ENCODE measurements around the gene F2R. TPM values are rescaled to one million over a fixed set of nuclear protein-coding genes. Genes with fewer than 3 reads are reported as not detected.
"Not testable (repeated sequence)": the region's sequence is repeated elsewhere in the genome, so short reads cannot be mapped to it uniquely, and the experiment has no call there.

Gene F2R
- total and polyA plus RNA-seq, 5 donors, result 4.3 to 22.1 (median 8.0) TPM

DNA sequence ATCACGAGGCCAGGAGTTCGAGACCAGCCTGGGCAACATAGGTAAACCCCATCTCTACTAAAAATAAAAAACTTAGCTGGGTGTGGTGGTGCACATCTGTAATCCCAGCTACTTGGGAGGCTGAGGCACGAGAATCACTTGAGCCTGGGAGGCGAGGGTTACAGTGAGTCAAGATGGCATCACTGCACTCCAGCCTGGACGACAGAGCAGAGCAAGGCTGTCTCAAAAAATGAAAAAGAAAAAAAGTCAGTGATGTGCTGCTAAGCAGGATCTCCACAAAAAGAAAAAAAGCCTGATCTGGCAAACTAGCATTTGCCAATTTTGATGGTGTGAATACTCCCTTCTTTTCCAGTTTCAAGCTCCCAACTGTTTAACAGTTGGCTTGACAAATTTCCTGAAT is 21.9 kb downstream of the F2R start:
- 86% methylated on average over 5 of the region's 5 CpGs for WGBS
- H3K27ac ChIP-seq (ENCODE audit: low read length), result no peak overlapping the region
- H3K27me3 ChIP-seq (ENCODE audit: control insufficient read depth, insufficient read depth), result no peaks in the 10 kb centered on the region
- no peaks in the 10 kb centered on the region for H3K9me3 ChIP-seq (ENCODE audit: control insufficient read depth, low read length)
- no peak overlapping the region for H3K4me3 ChIP-seq (ENCODE audit: low read length)
- intact Hi-C loops (cut with DNase I), result no loop called here
- H3K4me1 ChIP-seq (ENCODE audit: control insufficient read depth, insufficient read depth, low read length), result peaks cover 2% of the 10 kb centered on the region
- ATAC-seq (no peak), DNase-seq (no peak)

DNA sequence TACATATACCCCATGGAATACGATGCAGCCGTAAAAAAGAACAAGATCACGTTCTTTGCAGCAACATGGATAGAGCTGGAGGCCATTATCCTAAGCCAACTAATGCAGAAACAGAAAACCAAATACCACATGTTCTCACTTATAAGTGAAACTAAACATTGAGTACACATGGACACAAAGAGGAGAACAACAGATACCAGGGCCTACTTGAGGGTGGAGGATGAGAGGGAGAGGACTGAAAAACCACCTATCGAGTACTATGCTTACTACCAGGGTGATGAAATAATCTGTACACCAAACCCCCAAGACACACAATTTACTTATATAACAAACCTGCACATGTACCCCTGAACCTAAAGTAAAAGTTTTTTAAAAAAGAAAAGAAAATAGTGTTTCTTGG is 25.6 kb downstream of the F2R start:
- not testable (repeated sequence) for ATAC-seq

DNA sequence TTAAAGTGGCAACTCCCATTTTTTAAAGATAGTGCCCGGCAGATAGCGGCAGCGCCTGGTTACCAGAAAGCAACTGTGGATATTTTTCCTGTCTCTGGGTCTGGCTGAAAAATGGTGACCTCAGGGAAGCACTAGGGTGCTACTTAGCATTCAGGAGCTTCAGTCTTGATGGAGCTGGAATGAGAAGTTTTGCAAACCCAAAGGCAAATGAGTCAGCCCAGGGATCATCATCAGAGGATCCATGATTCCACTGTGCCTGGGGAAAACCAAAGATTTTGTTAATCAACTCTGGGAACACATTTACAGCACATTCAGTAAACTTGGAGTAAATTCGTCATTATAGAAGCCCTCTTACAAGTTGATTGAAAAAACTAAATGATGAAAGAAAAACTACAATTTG is 26.7 kb downstream of the F2R start:
- intact Hi-C loops (cut with DNase I), result no loop called here

More for the DNA sequence above, 25.6 kb downstream of the F2R start:
- H3K4me3 ChIP-seq (ENCODE audit: low read length); H3K27me3 ChIP-seq (ENCODE audit: control insufficient read depth, insufficient read depth); DNase-seq; H3K27ac ChIP-seq (ENCODE audit: low read length); H3K4me1 ChIP-seq (ENCODE audit: control insufficient read depth, insufficient read depth, low read length); H3K9me3 ChIP-seq (ENCODE audit: control insufficient read depth, low read length); intact Hi-C loops (cut with DNase I): not testable (repeated sequence)
- WGBS, result 97% methylated on average over 4 of the region's 4 CpGs

DNA sequence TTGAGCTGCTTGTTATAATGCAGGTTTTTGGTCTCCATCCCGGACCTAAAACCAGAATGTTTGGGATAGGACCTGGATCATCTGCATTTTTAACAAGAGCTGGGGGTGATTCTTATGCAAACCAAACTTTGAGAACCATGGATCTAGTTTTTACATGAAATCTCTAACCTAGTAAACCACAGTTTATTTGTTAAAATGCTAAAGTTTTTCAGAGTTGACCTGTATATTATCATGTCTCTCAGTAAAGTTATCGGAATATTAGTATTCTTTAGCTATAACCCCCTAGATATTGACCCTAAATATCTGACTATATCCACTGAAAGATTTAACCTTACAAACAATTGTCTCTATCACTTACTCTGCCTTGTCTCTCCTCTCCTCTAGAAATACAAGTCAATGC is 28.7 kb downstream of the F2R start:
- Histone ChIP-seq H3K27ac (ENCODE audit: low read length) (no peak overlapping the region), H3K4me3 (ENCODE audit: low read length) (no peak overlapping the region), H3K9me3 (ENCODE audit: control insufficient read depth, low read length) (no peaks in the 10 kb centered on the region), H3K4me1 (ENCODE audit: control insufficient read depth, insufficient read depth, low read length) (no peaks in the 10 kb centered on the region), H3K27me3 (ENCODE audit: control insufficient read depth, insufficient read depth) (no peaks in the 10 kb centered on the region)
- intact Hi-C loops (cut with DNase I), result no loop called here
- ATAC-seq (no peak), DNase-seq (no peak)
- 80% methylated on average over 2 of the region's 2 CpGs for WGBS

More for the DNA sequence above, 26.7 kb downstream of the F2R start:
- 73% methylated on average over 4 of the region's 4 CpGs for WGBS
- H3K27ac ChIP-seq (ENCODE audit: low read length), result no peak overlapping the region
- H3K4me3 ChIP-seq (ENCODE audit: low read length), result no peak overlapping the region
- H3K27me3 ChIP-seq (ENCODE audit: control insufficient read depth, insufficient read depth), result no peaks in the 10 kb centered on the region
- no peaks in the 10 kb centered on the region for H3K9me3 ChIP-seq (ENCODE audit: control insufficient read depth, low read length)
- no peak for ATAC-seq
- no peak for DNase-seq
- H3K4me1 ChIP-seq (ENCODE audit: control insufficient read depth, insufficient read depth, low read length), result peaks cover 2% of the 10 kb centered on the region

DNA sequence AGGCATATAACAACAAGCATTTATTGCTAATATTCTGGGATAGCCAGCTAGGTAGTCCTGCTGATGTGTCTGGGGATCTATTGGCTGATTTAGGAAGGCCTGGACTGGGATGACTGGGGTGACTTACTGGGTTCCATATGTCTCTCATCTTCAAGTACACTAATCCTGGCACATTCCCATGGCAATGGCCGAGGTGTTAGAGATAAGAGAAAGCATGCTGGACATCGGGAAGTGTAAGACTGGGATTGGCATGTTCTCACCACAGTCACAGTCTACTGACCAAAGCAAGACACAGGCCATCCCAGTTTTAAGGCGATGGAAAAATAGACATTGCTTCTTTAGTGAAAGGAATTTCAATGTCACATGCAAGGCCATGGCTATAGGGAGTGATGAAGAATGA is 29.7 kb downstream of the F2R start:
- intact Hi-C loops (cut with DNase I), result no loop called here
- Histone ChIP-seq H3K27me3 (ENCODE audit: control insufficient read depth, insufficient read depth) (no peaks in the 10 kb centered on the region), H3K27ac (ENCODE audit: low read length) (no peak overlapping the region), H3K4me1 (ENCODE audit: control insufficient read depth, insufficient read depth, low read length) (no peaks in the 10 kb centered on the region), H3K9me3 (ENCODE audit: control insufficient read depth, low read length) (no peaks in the 10 kb centered on the region), H3K4me3 (ENCODE audit: low read length) (no peak overlapping the region)
- DNase-seq (no peak), ATAC-seq (no peak)
- WGBS, result 48% methylated on average over 3 of the region's 3 CpGs

DNA sequence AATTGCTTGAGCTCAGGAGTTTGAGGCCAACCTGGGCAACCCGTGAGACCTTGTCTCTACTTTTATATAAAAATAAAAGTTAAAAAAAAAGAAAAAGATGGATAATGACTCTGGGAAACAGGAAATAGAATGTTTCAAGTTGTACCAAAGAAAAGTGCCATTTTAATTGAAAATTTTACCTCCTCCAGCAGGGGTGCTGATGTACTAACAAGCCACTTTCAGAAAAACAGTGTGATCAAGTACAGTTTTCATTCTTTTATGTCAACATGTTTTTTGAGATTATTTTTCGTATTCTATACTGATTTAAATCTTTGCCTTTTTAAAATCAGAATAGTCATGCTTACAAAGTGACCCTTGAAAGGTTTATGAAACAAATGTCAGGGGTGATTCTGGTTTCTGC is 30.8 kb downstream of the F2R start:
- intact Hi-C loops (cut with DNase I), result no loop called here
- no peaks in the 10 kb centered on the region for H3K9me3 ChIP-seq (ENCODE audit: control insufficient read depth, low read length)
- ATAC-seq (no peak), DNase-seq (no peak)
- no peak overlapping the region for H3K27ac ChIP-seq (ENCODE audit: low read length)
- WGBS, result 81% methylated on average over 2 of the region's 2 CpGs
- no peaks in the 10 kb centered on the region for H3K4me1 ChIP-seq (ENCODE audit: control insufficient read depth, insufficient read depth, low read length)
- no peak overlapping the region for H3K4me3 ChIP-seq (ENCODE audit: low read length)
- H3K27me3 ChIP-seq (ENCODE audit: control insufficient read depth, insufficient read depth), result no peaks in the 10 kb centered on the region

DNA sequence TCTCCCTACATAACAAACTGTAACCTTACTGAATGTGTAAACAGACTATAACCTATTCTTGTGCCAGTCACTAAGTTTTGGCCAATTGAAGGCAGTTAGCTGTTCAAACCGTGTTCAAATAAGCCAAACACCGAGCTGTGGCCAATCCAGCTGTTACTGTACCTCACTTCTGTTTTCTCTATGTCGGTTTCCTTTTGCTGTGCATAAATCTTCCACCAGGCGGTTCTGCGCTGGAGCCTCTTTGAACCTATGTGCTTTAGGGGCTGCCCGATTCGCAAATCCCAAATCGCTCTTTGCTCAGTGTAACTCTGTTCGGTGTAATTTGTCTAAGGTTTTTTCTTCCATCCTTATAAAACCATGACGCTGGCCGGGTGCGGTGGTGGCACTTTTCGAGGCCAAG is 31.8 kb downstream of the F2R start:
- 91% methylated on average over 13 of the region's 13 CpGs for WGBS
- intact Hi-C loops (cut with DNase I), result no loop called here
- Histone ChIP-seq H3K4me1 (ENCODE audit: control insufficient read depth, insufficient read depth, low read length) (no peaks in the 10 kb centered on the region), H3K27me3 (ENCODE audit: control insufficient read depth, insufficient read depth) (no peaks in the 10 kb centered on the region), H3K4me3 (ENCODE audit: low read length) (no peak overlapping the region), H3K9me3 (ENCODE audit: control insufficient read depth, low read length) (no peaks in the 10 kb centered on the region), H3K27ac (ENCODE audit: low read length) (no peak overlapping the region)
- no peak for DNase-seq
- no peak for ATAC-seq

DNA sequence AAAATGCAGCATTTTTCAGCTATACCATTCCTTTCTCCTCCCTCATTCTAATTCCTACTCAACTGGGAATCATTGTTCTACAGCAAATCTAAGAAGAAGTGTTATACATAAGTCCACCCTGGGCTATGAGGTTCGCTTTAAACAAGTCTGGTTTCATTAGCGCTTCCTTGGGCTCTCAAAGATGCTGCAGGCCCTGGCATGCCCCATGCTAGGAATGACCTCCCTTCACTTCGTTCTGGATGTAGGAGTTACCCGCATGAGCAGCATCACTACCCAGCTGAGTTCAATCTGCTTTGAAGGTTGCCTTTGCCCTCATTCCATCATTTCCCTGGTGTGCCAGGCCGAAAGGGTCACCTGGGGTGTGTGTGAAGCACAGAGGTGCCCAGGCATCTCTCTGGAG is 35.4 kb downstream of the F2R start:
- no peaks in the 10 kb centered on the region for H3K4me1 ChIP-seq (ENCODE audit: control insufficient read depth, insufficient read depth, low read length)
- WGBS, result 95% methylated on average over 5 of the region's 5 CpGs
- H3K4me3 ChIP-seq (ENCODE audit: low read length), result no peak overlapping the region
- intact Hi-C loops (cut with DNase I), result loop anchor here in 1 of 4 donors (5.0 kb wide), 1 partner anchor 581 kb away; no protein-coding TSS in a partner anchor
- DNase-seq (no peak), ATAC-seq (no peak)
- H3K27me3 ChIP-seq (ENCODE audit: control insufficient read depth, insufficient read depth), result no peaks in the 10 kb centered on the region
- no peak overlapping the region for H3K27ac ChIP-seq (ENCODE audit: low read length)
- no peaks in the 10 kb centered on the region for H3K9me3 ChIP-seq (ENCODE audit: control insufficient read depth, low read length)

DNA sequence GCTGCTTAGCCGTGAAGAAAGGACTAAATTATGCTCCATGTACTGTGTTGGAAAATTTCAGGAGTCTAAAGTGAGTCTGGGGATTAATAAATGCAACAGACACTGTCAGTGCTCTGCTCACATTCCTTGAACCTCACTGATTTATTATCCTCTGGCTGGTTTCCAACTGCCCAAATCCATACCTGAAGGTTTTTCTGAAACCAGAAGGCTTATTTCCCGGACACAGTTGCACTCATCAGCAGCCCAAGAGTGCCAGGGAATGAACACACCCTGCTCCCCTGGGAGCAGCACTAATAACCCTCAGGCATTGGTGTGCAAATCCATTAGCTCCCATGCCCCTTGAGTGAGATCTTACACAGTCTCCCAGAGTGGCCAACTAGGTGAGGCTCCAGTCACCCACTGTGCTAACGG is 38.7 kb downstream of the F2R start:
- WGBS, result 87% methylated on average over 3 of the region's 3 CpGs
- Histone ChIP-seq H3K4me3 (ENCODE audit: low read length) (no peak overlapping the region), H3K9me3 (ENCODE audit: control insufficient read depth, low read length) (no peaks in the 10 kb centered on the region), H3K4me1 (ENCODE audit: control insufficient read depth, insufficient read depth, low read length) (no peaks in the 10 kb centered on the region), H3K27ac (ENCODE audit: low read length) (no peak overlapping the region), H3K27me3 (ENCODE audit: control insufficient read depth, insufficient read depth) (no peaks in the 10 kb centered on the region)
- ATAC-seq (no peak), DNase-seq (no peak)
- intact Hi-C loops (cut with DNase I), result loop anchor here in 1 of 4 donors (5.0 kb wide), 1 partner anchor 578 kb away; no protein-coding TSS in a partner anchor

DNA sequence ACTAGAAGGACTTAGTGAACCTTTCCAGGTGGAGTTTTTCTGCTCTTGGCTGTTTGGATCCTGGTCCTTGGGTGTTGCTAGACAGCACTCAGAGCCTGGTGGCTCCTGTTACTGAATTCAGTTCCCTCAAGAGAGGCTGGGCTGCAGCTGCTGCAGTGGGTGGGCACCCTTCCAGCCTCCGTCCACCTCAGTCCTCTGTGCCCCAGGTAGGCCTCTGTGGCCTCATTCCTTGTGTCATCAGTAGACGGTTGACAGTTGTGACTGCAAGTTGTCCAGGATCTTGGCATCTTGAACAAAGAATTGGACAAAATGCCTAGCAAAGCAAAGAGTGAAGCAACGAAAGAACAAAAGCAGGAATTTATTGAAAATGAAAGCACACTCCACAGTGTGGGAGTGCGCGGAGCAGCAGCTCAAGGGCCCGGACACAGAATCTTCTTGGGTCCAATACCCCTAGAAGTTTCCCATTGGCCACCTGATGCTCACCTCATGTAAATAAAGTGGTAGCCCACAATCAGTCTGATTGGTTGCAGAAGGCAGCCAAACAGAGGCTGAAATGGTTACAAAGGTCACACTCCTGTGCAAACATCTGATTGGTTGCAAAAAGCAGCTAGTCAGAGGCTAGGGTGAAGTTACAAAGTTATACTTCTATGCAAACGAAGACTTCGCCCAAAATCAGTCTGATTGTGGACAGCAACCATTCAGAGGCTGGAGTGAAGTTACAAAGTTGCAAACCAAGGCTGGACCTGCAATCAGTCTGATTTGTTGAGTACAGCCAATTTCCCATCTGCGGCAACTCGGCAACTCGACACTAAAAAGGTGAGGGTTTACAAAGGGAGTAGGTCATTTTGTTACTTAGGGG is 40.1 kb downstream of the F2R start:
- 91% methylated on average over 11 of the region's 11 CpGs for WGBS
- intact Hi-C loops (cut with DNase I), result no loop called here
- Histone ChIP-seq H3K4me1 (ENCODE audit: control insufficient read depth, insufficient read depth, low read length) (no peaks in the 10 kb centered on the region), H3K27me3 (ENCODE audit: control insufficient read depth, insufficient read depth) (no peaks in the 10 kb centered on the region), H3K9me3 (ENCODE audit: control insufficient read depth, low read length) (no peaks in the 10 kb centered on the region), H3K4me3 (ENCODE audit: low read length) (no peak overlapping the region), H3K27ac (ENCODE audit: low read length) (no peak overlapping the region)
- DNase-seq, result no peak
- ATAC-seq, result no peak

DNA sequence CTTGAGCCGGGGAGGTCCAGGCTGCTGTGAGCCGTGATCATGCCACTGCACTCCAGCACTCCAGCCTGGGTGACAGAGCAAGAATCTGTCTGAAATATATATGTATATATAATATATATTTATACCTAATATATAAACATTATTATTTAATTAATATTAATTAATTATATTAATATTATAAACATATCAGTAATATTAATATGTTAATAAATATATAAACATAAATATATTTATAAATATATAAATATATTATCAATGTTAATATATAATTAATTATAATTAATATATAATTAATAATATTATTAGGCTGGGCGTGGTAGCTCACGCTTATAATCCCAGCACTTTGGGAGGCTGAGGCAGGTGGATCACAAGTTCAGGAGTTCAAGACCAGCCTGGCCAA is 41.1 kb downstream of the F2R start:
- H3K4me1 ChIP-seq (ENCODE audit: control insufficient read depth, insufficient read depth, low read length), result no peaks in the 10 kb centered on the region
- DNase-seq, result no peak
- no peaks in the 10 kb centered on the region for H3K27me3 ChIP-seq (ENCODE audit: control insufficient read depth, insufficient read depth)
- no peak for ATAC-seq
- H3K9me3 ChIP-seq (ENCODE audit: control insufficient read depth, low read length), result no peaks in the 10 kb centered on the region
- no peak overlapping the region for H3K4me3 ChIP-seq (ENCODE audit: low read length)
- H3K27ac ChIP-seq (ENCODE audit: low read length), result no peak overlapping the region
- 96% methylated on average over 4 of the region's 4 CpGs for WGBS
- intact Hi-C loops (cut with DNase I), result no loop called here
